Raji (cell line): Measurements from ENCODE around the gene BEST1.

Experiments
- POLR2A ChIP-seq: IDR thresholded peaks from 2 replicates; pipeline ENCODE4 v1.6.1; 2011; ENCODE audit warnings: low read depth, low read length, control low read depth; ENCODE audit not compliant: insufficient read depth

BEST1 gene

DNA sequence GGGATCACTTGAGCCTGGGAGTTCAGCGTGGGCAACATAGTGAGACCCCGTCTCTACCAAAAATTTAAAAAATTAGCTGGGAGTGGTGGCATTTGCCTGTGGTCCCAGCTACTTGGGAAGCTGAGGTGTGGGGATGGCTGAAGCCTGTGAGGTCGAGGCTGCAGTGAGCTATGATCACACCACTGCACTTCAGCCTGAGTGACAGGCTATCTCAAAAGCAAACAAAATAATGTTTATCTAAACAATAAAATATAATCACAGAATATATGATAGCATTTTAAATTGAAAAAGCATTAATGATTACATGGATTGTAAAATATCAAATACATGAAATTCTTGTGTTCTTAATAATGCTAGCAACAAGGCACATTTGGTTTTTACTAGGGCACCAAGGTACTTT, 2.7 kb downstream of the BEST1 start:
- no peak for TF ChIP-seq POLR2A

DNA sequence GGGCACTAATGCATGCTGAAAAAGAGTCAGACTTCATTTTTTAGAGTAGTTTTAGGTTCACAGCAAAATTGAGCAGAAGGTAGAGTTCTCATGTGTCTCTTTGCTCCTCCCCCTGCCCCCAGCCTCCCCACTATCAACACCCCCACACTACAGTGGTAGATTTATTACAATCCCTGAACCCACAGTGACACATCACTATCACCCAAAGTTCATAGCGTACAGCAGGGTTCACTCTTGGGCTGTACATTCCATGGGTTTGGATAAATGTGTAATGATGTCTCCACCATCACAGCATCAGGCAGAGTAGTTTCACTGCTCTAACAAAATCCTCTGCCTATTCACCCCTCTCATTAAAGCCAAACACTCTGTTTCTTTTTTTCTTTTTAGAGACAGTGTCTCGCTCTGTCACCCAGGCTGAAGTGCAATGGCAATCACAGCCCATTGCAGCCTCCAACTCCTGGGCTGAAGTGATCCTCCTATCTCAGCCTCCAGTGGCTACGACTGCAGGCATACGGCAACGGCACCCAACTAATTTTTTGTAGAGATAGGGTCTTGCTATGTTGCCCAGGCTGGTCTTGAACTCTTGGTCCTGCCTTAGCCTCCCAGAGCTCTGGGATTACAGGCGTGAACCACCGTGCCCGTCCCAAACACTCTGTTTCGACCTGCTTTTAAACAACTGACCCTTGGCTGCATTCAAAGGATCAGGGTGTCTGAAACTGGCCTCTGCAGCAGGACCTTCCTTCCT, 4.1 kb downstream of the BEST1 start:
- TF ChIP-seq POLR2A, result no peak

DNA sequence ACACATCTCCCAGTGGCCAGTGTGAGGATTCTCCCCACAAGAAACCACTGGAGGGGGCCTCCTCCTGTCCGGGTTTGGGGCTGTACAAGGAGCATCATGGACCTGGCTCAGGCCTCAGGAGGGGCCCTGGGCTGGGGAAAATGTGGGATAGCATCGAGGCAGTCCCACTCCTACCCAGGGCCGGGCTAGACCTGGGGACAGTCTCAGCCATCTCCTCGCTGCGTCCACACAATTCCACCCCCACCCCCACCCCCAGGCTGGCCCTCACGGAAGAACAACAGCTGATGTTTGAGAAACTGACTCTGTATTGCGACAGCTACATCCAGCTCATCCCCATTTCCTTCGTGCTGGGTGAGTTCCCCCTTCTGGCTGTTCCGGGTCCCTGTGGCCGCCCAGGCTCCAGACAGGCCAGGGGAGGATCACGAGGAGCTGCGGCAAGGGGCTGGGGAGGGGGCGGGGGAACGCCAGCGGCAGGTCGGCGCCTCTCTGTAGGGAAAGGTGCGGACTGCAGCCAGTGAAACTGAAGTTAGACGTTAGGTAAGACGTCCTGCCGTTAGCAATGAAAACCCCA, 4.8 kb downstream of the BEST1 start:
- no peak for TF ChIP-seq POLR2A

DNA sequence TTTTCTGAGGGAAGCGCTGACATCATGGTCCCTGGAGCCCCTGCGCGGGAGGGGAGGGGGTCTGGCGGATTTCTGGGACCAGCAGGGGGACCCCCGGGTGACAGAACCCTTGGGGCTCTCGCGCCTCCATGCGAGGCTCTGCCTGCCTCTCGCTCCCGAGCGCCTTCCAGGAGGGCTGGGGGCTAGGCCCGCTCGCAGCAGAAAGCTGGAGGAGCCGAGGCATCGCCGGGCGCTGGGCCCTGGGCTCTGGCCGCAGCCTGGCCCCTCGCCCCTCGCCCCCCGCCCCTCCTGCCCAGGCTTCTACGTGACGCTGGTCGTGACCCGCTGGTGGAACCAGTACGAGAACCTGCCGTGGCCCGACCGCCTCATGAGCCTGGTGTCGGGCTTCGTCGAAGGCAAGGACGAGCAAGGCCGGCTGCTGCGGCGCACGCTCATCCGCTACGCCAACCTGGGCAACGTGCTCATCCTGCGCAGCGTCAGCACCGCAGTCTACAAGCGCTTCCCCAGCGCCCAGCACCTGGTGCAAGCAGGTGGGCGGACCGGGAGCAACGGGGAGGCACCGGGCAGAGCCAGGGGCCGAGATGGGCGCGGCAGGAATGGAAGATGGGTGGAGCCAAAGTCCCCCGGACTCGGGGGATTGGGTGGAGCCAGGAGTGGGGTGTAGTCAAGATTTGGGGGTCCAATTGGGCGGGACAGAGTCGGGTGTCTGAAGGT, 5.4 kb downstream of the BEST1 start:
- no peak for TF ChIP-seq POLR2A

DNA sequence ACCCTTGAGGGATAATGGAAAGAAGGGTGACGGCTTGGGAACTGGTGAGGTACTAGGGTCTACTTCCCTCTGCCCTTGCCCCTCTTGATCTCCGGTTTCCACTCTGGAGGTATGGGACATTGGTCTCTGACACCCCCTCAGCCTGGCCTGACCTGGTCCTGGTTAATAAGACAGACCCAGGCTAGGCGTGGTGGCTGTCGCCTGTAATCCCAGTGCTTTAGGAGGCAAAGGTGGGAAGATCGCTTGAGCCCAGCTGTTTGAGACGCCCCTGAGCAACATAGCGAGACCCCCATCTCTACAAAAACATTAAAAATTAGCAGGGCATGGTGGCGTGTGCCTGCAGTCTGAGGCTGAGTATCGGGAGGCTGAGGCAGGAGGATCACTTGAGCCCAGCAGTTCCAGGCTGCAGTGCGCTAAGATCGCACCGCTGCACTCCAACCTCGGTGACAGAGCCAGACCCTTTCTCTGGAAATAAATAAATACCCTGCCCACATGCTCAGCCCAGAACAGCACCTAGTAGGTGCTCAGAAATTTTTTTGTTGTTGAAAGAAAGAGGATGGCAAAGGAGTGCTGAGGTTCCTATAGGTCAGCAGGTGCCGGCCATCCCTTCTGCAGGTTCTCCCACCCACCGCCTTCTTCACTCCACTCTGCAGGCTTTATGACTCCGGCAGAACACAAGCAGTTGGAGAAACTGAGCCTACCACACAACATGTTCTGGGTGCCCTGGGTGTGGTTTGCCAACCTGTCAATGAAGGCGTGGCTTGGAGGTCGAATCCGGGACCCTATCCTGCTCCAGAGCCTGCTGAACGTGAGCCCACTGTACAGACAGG, 6.3 kb downstream of the BEST1 start:
- TF ChIP-seq POLR2A, result no peak

DNA sequence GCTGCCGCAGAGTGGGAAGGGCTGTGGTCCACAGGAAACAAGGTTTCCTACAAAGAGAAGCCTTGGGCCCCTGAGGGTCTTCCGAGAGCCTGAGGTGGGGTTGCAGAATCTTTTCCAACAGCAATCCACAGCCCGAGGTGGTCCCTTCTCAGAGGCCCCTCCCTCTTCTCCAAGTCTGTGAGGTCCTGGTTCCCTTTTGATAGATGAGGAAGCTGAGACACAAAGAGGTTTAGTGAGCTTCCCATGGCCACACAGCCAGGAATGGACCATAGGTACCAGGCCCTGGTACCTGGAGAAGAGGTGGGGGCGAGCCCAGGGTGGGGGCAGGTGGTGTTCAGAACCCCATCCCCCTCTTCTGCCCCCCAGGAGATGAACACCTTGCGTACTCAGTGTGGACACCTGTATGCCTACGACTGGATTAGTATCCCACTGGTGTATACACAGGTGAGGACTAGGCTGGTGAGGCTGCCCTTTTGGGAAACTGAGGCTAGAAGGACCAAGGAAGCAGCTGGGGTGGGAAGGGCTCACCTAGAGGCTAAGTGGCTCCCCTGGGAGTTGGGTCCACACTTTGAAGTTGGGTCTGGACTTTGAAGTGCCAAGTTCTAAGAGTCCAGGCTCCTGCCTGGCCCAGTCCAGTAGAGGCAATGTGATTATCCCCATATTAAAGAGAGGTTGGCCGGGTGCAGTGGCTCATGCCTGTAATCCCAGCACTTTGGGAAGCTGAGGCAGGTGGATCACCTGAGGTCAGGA, 7.0 kb downstream of the BEST1 start:
- TF ChIP-seq POLR2A, result no peak

DNA sequence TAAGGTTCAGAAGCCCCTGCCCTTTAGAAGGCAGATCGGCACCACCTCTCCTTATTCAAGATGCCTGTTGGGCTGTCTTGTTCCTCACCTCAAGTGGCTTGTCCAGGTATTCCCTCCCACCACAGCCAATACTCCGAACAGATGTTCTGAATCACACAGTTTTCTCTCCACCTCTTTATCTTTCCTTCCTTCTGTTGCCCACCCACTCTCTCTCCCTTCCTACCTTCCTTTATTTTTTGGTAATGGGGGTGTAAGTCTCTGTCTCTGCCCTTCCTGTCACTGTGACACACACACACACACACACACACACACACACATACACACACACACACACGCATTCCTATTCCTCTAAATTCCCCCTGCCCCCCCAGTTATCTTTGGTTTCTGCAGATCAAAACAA, 8.4 kb downstream of the BEST1 start:
- no peak for TF ChIP-seq POLR2A

DNA sequence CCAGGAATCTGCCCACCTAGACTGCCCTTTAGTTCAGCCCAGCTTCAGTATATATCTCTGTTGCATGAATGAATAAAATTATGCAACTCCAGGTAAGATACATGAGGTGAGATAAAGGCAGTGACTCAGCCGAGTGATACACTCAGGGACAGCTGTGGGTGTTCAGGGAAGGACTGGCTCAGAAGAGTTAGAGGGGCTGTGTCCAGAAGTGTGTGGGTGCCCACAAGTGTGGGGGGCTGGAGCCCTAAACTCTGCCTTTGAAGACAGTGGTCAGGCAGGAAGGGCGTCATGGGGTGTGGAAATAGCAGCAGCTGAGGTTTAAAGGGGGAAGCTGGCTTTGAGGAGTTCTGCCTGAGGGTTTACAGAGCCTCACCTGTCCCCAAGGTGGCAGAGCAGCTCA, 9.0 kb downstream of the BEST1 start:
- TF ChIP-seq POLR2A, result no peak

DNA sequence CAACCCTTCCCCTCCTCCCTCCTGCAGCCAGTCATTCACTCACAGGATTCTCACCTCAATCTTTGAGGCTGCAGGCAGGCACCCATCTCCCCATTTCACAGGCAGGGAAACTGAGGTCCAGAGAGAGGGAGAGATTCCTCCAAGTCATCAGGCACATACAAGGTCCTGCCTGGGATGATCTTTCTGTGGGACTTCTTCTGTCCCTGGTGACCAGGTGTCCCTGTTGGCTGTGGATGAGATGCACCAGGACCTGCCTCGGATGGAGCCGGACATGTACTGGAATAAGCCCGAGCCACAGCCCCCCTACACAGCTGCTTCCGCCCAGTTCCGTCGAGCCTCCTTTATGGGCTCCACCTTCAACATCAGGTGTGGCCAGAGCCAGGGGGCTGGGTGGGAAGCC, 9.5 kb downstream of the BEST1 start:
- TF ChIP-seq POLR2A, result no peak

DNA sequence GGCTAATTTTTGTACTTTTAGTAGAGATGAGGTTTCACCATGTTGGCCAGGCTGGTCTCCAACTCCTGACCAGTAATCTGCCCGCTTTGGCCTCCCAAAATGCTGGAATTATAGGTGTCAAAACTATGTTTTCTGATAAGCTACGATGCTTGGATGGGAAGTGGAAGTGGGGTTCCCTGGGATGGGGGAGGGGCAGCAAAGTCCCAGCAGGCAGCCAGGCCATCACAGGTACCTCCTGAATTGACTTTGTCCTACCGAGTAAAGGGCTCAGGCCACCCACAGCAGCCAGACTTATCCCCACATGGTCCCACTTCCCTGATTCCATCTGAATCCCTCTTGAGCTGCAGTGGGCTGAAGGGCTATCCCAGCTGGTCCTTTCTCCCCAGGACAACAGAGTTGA, 10.4 kb downstream of the BEST1 start:
- TF ChIP-seq POLR2A, result no peak

DNA sequence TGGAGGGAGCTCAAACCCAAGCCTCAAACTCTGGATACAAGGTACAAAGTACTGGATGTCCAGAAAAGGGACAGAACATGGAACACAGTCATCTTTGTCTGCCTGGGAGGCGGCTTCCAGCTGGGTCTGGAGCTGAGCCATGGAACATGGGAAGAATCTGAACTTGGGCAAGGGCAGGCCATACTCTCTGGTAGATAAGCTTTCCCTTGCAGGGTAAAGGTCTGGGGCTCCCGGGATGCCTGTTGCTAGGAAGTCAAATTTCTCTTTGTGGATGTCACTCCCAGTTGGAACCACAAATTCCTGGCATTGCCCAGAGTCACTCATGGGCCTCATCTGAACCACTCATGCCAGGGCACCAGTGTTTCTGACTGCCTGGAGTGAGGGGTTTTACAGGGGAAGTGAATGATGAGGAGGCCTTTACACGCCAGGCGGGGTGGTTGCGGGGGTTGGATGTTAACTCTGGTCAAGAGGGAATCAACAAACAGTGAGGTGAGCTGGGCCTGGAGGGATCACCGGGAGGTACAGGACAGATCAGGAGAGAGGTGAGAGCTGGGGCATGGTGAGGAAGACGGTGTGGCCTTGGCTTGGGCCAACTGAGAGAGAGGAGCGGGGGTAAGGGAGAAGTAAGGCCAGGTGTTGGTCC, 11.5 kb downstream of the BEST1 start:
- no peak for TF ChIP-seq POLR2A

DNA sequence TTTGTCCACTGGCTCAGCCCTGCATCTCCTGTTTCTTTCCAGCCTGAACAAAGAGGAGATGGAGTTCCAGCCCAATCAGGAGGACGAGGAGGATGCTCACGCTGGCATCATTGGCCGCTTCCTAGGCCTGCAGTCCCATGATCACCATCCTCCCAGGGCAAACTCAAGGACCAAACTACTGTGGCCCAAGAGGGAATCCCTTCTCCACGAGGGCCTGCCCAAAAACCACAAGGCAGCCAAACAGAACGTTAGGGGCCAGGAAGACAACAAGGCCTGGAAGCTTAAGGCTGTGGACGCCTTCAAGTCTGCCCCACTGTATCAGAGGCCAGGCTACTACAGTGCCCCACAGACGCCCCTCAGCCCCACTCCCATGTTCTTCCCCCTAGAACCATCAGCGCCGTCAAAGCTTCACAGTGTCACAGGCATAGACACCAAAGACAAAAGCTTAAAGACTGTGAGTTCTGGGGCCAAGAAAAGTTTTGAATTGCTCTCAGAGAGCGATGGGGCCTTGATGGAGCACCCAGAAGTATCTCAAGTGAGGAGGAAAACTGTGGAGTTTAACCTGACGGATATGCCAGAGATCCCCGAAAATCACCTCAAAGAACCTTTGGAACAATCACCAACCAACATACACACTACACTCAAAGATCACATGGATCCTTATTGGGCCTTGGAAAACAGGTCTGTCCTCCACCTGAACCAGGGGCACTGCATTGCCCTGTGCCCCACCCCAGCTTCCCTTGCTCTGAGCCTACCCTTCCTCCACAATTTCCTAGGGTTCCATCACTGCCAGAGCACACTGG, 12.3 kb downstream of the BEST1 start:
- TF ChIP-seq POLR2A, result no peak

DNA sequence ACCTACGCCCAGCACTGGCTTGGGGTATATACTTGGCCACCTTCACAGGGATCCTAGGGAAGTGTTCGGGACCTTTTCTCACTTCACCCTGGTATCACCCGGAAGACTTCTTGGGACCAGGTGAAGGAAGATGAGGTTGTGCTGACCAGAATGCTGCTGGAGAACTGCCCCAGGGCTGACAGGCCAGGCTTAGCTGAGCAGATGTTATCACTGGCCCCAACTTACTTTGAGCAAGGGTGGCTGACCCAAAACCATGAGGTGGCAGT, 12.8 kb downstream of the BEST1 start:
- TF ChIP-seq POLR2A, result no peak; the same call in 1 of the 2 replicates
